MCF 10A (cell line): ENCODE results near the gene LPP. TPM values are rescaled to one million over a fixed set of nuclear protein-coding genes. Genes with fewer than 3 reads are reported as not detected.
A peak's percentile ranks its signal among the peaks of the same experiment; 100 is the strongest.

Experiments used
- BruUV-seq: library from RNA; stranded (reverse); fragments of 400-500 nt; replicated peaks from 2 replicates; lab custom pipeline; 2021; lab: Mats Ljungman, UMichigan
- CTCF ChIA-PET: fragments of 300-600 bp; sonication (Branson Sonifier 250); formaldehyde crosslinking; extraction: SDS; loops from one replicate; lab custom pipeline; 2021; ENCODE audit warnings: antibody characterized with exemption, inconsistent platforms; lab: Yijun Ruan, JAX
- POLR2A ChIA-PET: fragments of 300-600, 350-650 bp; sonication (Branson Sonifier 250); formaldehyde crosslinking; extraction: SDS; loops from one replicate; lab custom pipeline; 2020; ENCODE audit warnings: antibody characterized with exemption, inconsistent platforms; lab: Yijun Ruan, JAX
- DNase-seq: peaks from one replicate; pipeline ENCODE4 v3.0.0-alpha.2; 2018; ENCODE audit not compliant: unreplicated experiment
- H3K27ac Mint-ChIP-seq: one replicate; pipeline ENCODE4 v1.8.0; 2022; ENCODE audit warnings: mild to moderate bottlenecking, low read depth, mixed read lengths; ENCODE audit not compliant: unreplicated experiment
- H3K27me3 Mint-ChIP-seq: one replicate; pipeline ENCODE4 v1.8.0; 2022; ENCODE audit warnings: mixed read lengths; ENCODE audit not compliant: insufficient read depth, unreplicated experiment
- H3K36me3 Mint-ChIP-seq: one replicate; pipeline ENCODE4 v1.8.0; 2022; ENCODE audit warnings: mild to moderate bottlenecking, moderate library complexity, mixed read lengths; ENCODE audit not compliant: insufficient read depth, unreplicated experiment
- H3K4me1 Mint-ChIP-seq: one replicate; pipeline ENCODE4 v1.8.0; 2022; ENCODE audit warnings: mixed read lengths; ENCODE audit not compliant: insufficient read depth, unreplicated experiment
- H3K4me3 Mint-ChIP-seq: one replicate; pipeline ENCODE4 v1.8.0; 2022; ENCODE audit warnings: mild to moderate bottlenecking, moderate library complexity, mixed read lengths; ENCODE audit not compliant: unreplicated experiment
- H3K9me3 Mint-ChIP-seq: one replicate; pipeline ENCODE4 v1.8.0; 2022; ENCODE audit warnings: mixed read lengths; ENCODE audit not compliant: unreplicated experiment
- intact Hi-C: fragments of 100-400 bp; cut with micrococcal nuclease; formaldehyde crosslinking; loops from 2 replicates; pipeline ENCODE4 v1.14.1; 2022
- total RNA-seq: library from RNA; stranded (reverse); gene quantifications from 2 replicates; pipeline ENCODE4 v1.2.3, GENCODE V29; 2022
- TF ChIP-seq, protein P1 (sequence below): fragments of 200-600 bp; IDR thresholded peaks from one replicate; pipeline ENCODE4 v1.8.0; 2022; ENCODE audit warnings: antibody characterized with exemption, mild to moderate bottlenecking; ENCODE audit not compliant: unreplicated experiment

The LPP gene
- total RNA-seq, 1 experiment from 2014 or later: 117 TPM

DNA sequence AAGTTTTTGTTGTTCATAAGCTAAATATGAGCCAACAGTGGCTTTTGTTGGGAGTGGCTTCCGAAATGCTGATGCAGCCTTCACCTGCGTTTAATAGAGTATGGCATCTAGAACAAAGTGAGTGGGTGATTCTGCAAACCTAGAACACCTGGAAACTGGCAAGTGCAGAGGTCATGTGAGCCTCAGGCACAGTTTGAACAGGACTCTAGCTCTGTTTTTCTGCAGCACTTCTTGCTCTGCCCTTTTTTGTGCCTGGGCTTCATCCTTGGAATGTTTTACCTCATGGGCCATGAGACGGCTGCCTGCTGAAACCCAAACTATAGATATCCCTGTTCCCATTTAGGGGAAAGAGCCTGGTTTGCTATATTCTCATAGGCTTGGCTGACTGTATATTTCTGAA lies 73.5 kb downstream of the LPP start:
- no peaks in the 10 kb centered on the region for H3K9me3 Mint-ChIP-seq
- DNase-seq: no peak
- no peak overlapping the region for H3K27ac Mint-ChIP-seq
- H3K27me3 Mint-ChIP-seq: no peaks in the 10 kb centered on the region
- no TSS peak for BruUV-seq
- peaks cover 13% of the 10 kb centered on the region for H3K36me3 Mint-ChIP-seq
- TF ChIP-seq, protein P1, sequence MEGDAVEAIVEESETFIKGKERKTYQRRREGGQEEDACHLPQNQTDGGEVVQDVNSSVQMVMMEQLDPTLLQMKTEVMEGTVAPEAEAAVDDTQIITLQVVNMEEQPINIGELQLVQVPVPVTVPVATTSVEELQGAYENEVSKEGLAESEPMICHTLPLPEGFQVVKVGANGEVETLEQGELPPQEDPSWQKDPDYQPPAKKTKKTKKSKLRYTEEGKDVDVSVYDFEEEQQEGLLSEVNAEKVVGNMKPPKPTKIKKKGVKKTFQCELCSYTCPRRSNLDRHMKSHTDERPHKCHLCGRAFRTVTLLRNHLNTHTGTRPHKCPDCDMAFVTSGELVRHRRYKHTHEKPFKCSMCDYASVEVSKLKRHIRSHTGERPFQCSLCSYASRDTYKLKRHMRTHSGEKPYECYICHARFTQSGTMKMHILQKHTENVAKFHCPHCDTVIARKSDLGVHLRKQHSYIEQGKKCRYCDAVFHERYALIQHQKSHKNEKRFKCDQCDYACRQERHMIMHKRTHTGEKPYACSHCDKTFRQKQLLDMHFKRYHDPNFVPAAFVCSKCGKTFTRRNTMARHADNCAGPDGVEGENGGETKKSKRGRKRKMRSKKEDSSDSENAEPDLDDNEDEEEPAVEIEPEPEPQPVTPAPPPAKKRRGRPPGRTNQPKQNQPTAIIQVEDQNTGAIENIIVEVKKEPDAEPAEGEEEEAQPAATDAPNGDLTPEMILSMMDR: no peak
- H3K4me3 Mint-ChIP-seq: no peak overlapping the region
- ChIA-PET POLR2A (no interaction called here), CTCF (no interaction called here)
- H3K4me1 Mint-ChIP-seq: peaks cover 10% of the 10 kb centered on the region
- intact Hi-C loops: no loop called here

DNA sequence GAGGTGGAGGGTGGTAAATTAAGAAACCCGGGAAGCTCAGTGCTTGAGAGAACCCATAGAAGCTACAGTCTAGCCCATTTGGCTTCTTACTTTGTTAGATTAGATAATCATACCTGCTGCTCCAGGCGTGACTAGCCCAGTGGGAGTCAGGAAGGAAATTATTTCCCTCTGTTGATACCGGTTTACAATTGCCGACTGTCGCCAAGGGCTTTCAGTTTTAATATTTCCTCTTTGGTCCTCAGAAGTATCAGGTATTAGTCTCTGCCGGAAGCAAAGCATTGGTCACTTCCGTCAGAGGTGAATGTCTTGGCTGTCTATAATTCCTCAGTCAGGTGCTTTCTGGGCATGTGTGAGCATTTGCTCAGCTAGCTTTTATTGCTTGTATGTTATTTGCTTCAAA lies 75.2 kb downstream of the LPP start:
- POLR2A ChIA-PET: interaction anchor here (0.8 kb wide), 1 partner anchor 205 kb away, joined by 3 read pairs; no protein-coding TSS in a partner anchor
- intact Hi-C loops: no loop called here

DNA sequence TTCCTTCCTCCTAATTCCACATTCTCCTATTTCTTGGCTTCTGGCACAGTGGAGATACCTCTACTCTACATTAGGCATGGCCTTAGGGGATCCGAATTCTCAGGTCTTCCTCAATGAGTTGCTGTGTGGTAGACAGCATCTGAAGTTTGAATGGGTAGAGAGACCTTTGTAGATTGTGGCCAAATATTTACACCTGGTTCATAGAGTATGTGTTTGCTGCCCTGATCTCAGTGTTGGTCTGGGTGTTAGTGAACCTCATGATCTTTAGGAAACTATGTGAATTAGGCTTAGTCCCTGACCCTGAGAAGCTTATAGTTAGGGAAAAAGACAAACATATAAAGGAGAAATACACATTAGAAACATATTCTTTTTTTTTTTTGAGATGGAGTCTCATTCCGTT lies 75.8 kb downstream of the LPP start:
- ChIA-PET CTCF (no interaction called here), POLR2A (no interaction called here)
- intact Hi-C loops: no loop called here
- Mint-ChIP-seq H3K36me3 (peaks cover 16% of the 10 kb centered on the region), H3K27me3 (no peaks in the 10 kb centered on the region), H3K9me3 (no peaks in the 10 kb centered on the region), H3K4me3 (no peak overlapping the region), H3K4me1 (peaks cover 12% of the 10 kb centered on the region), H3K27ac (no peak overlapping the region)
- BruUV-seq: no TSS peak
- no peak for DNase-seq
- TF ChIP-seq, protein P1: no peak

More for the DNA sequence above, 75.2 kb downstream of the LPP start:
- TF ChIP-seq, protein P1: no peak
- H3K27me3 Mint-ChIP-seq: no peaks in the 10 kb centered on the region
- H3K36me3 Mint-ChIP-seq: peaks cover 13% of the 10 kb centered on the region
- H3K27ac Mint-ChIP-seq: no peak overlapping the region
- no TSS peak for BruUV-seq
- peaks cover 10% of the 10 kb centered on the region for H3K4me1 Mint-ChIP-seq
- H3K4me3 Mint-ChIP-seq: no peak overlapping the region
- H3K9me3 Mint-ChIP-seq: no peaks in the 10 kb centered on the region
- CTCF ChIA-PET: no interaction called here
- DNase-seq: no peak

DNA sequence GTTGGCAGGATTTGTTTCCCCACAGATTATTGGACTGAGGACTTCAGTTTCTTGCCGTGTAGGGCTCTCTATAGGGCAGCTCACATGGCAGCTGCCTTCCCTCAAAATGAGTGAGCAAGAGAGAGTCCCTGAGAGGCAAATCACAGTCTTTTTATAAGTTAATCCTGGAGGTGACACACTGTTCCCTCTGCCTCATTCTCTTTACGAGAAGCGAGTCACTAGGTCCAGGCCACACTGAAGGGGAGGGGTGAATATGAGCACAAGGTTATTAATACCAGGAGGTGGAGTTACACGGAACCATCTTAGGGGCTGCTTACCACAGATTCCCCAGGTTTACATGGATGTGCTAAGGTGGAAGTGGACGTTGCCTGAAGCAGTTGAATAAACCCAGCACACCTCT lies 77.0 kb downstream of the LPP start:
- no TSS peak for BruUV-seq
- H3K36me3 Mint-ChIP-seq: peaks cover 13% of the 10 kb centered on the region
- TF ChIP-seq, protein P1: no peak
- H3K27me3 Mint-ChIP-seq: no peaks in the 10 kb centered on the region
- ChIA-PET CTCF (interaction anchor here (0.7 to 1.2 kb wide), 3 partner anchors 10 to 483 kb away, joined by 3 to 4 read pairs (median 3); no protein-coding TSS in a partner anchor), POLR2A (no interaction called here)
- DNase-seq: peak; percentile 28
- H3K27ac Mint-ChIP-seq: no peak overlapping the region
- no peaks in the 10 kb centered on the region for H3K9me3 Mint-ChIP-seq
- H3K4me3 Mint-ChIP-seq: no peak overlapping the region
- intact Hi-C loops: no loop called here
- H3K4me1 Mint-ChIP-seq: peaks cover 16% of the 10 kb centered on the region
